Measurements from ENCODE around the gene DNAJC6. TPM values are rescaled to one million over a fixed set of nuclear protein-coding genes. Genes with fewer than 3 reads are reported as not detected.
A peak's percentile ranks its signal among the peaks of the same experiment; 100 is the strongest.

Gene DNAJC6
- total RNA-seq: 0.67 and 0.93 TPM in 2 replicates

- ATAC-seq (ENCODE audit: low read depth) (peak; percentile 42), DNase-seq (peak; percentile 20)
- Mint-ChIP-seq H3K36me3 (ENCODE audit: low read depth) (no peaks in the 10 kb centered on the region), H3K4me1 (peaks cover 3% of the 10 kb centered on the region), H3K9me3 (no peaks in the 10 kb centered on the region), H3K27ac (no peak within 1 kb of the TSS), H3K27me3 (peaks cover 39% of the 10 kb centered on the region), H3K4me3 (no peak within 1 kb of the TSS)
- POLR2A ChIA-PET: no interaction called here
- CTCF ChIA-PET: no interaction called here
- TF ChIP-seq CTCF (IDR thresholded peaks at IDR 0.05): no peak
- intact Hi-C loops (cut with micrococcal nuclease): no loop called here
These were observed at the start of gene DNAJC6 for GRCh38 chr1:65309304-65310077. DNAJC6 (plus strand) TSS chr1:65309543; CDS start chr1:65309746, 203 bp downstream.

GRCh38 chr1:65259816-65260215 lies 49.5 kb upstream of the DNAJC6 start:
- no peak overlapping the region for H3K4me3 Mint-ChIP-seq
- peaks cover 27% of the 10 kb centered on the region for H3K27me3 Mint-ChIP-seq
- no peak overlapping the region for H3K27ac Mint-ChIP-seq
- CTCF ChIA-PET: no interaction called here
- DNase-seq (no peak), ATAC-seq (ENCODE audit: low read depth) (no peak)
- intact Hi-C loops (cut with micrococcal nuclease): no loop called here
- H3K36me3 Mint-ChIP-seq (ENCODE audit: low read depth): no peaks in the 10 kb centered on the region
- H3K9me3 Mint-ChIP-seq: no peaks in the 10 kb centered on the region
- no peak for TF ChIP-seq CTCF (IDR thresholded peaks at IDR 0.05)
- POLR2A ChIA-PET: no interaction called here
- peaks cover 10% of the 10 kb centered on the region for H3K4me1 Mint-ChIP-seq

GRCh38 chr1:65260851-65261473 lies 48.4 kb upstream of the DNAJC6 start:
- ChIA-PET POLR2A (no interaction called here), CTCF (no interaction called here)
- Mint-ChIP-seq H3K27ac (no peak overlapping the region), H3K36me3 (ENCODE audit: low read depth) (no peaks in the 10 kb centered on the region), H3K4me3 (no peak overlapping the region), H3K4me1 (peaks cover 10% of the 10 kb centered on the region), H3K27me3 (peaks cover 19% of the 10 kb centered on the region), H3K9me3 (no peaks in the 10 kb centered on the region)
- no peak for TF ChIP-seq CTCF (IDR thresholded peaks at IDR 0.05)
- intact Hi-C loops (cut with micrococcal nuclease): no loop called here
- ATAC-seq (ENCODE audit: low read depth) (no peak), DNase-seq (no peak)

GRCh38 chr1:65263286-65263685 lies 46.1 kb upstream of the DNAJC6 start:
- no peaks in the 10 kb centered on the region for H3K36me3 Mint-ChIP-seq (ENCODE audit: low read depth)
- intact Hi-C loops (cut with micrococcal nuclease): no loop called here
- ATAC-seq (ENCODE audit: low read depth) (no peak), DNase-seq (no peak)
- H3K9me3 Mint-ChIP-seq: no peaks in the 10 kb centered on the region
- CTCF ChIA-PET: no interaction called here
- no peak for TF ChIP-seq CTCF (IDR thresholded peaks at IDR 0.05)
- no peak overlapping the region for H3K27ac Mint-ChIP-seq
- POLR2A ChIA-PET: no interaction called here
- H3K27me3 Mint-ChIP-seq: peaks cover 38% of the 10 kb centered on the region
- peaks cover 16% of the 10 kb centered on the region for H3K4me1 Mint-ChIP-seq
- H3K4me3 Mint-ChIP-seq: no peak overlapping the region

- ChIA-PET CTCF (no interaction called here), POLR2A (no interaction called here)
- H3K9me3 Mint-ChIP-seq: no peaks in the 10 kb centered on the region
- intact Hi-C loops (cut with micrococcal nuclease): no loop called here
- H3K27me3 Mint-ChIP-seq: peaks cover 36% of the 10 kb centered on the region
- H3K4me1 Mint-ChIP-seq: peaks cover 16% of the 10 kb centered on the region
- no peaks in the 10 kb centered on the region for H3K36me3 Mint-ChIP-seq (ENCODE audit: low read depth)
- no peak overlapping the region for H3K27ac Mint-ChIP-seq
- H3K4me3 Mint-ChIP-seq: no peak overlapping the region
- no peak for ATAC-seq (ENCODE audit: low read depth)
- no peak for TF ChIP-seq CTCF (IDR thresholded peaks at IDR 0.05)
- DNase-seq: no peak
These were observed 45.0 kb upstream of the DNAJC6 start for GRCh38 chr1:65264197-65264929.

Measured in activated B cell treated with CpG ODN at 0.5 μM for 24 hours (primary cell).